H1 (cell line): Measurements from ENCODE around the gene MAGI1. TPM values are rescaled to one million over a fixed set of nuclear protein-coding genes. Genes with fewer than 3 reads are reported as not detected.

ENCODE experiments used
- CTCF ChIA-PET: fragments of 300-600 bp; sonication (Branson Sonifier 250); formaldehyde crosslinking; loops from one replicate; lab custom pipeline; 2021; ENCODE audit not compliant: partially characterized antibody; lab: Charles Lee
- POLR2A ChIA-PET: fragments of 300-600 bp; sonication (Branson Sonifier 250); formaldehyde crosslinking; loops from one replicate; lab custom pipeline; 2021; ENCODE audit warnings: inconsistent platforms; ENCODE audit not compliant: partially characterized antibody; lab: Charles Lee
- DNase-seq, 2 experiments: peaks; one replicate each; pipeline versions ENCODE4 v3.0.0 to v3.0.0-alpha.2; 2010 to 2022; ENCODE audit warnings: low spot score in 2 of 2, low read depth in 1 of 2, mixed read lengths in 1 of 2
- FAIRE-seq: peaks from 2 replicates; lab custom pipeline; 2011; peaks lifted over from hg19 to GRCh38; lab: Jason Lieb, UNC
- H2AFZ ChIP-seq: 2 replicates; pipeline ENCODE4 v1.8.1; 2012; ENCODE audit warnings: low read length, inconsistent platforms
- H2AK5ac ChIP-seq: 2 replicates; pipeline ENCODE4 v1.6.1; 2013; ENCODE audit warnings: low read depth, low read length
- H2BK120ac ChIP-seq: replicated peaks from 2 replicates; pipeline ENCODE3; 2013; ENCODE audit warnings: low read depth, low read length, inconsistent platforms
- H2BK12ac ChIP-seq: 2 replicates; pipeline ENCODE4 v1.6.1; 2013; ENCODE audit warnings: low read depth, low read length
- H2BK15ac ChIP-seq: 2 replicates; pipeline ENCODE4 v1.6.1; 2013; ENCODE audit warnings: low read length
- H2BK20ac ChIP-seq: 2 replicates; pipeline ENCODE4 v1.6.1; 2013; ENCODE audit warnings: low read length
- H2BK5ac ChIP-seq: 2 replicates; pipeline ENCODE4 v1.6.1; 2013; ENCODE audit warnings: low read depth, low read length
- H3K14ac ChIP-seq: 2 replicates; pipeline ENCODE4 v1.6.1; 2013; ENCODE audit warnings: inconsistent platforms; ENCODE audit not compliant: insufficient read length
- H3K18ac ChIP-seq: 2 replicates; pipeline ENCODE4 v1.6.1; 2013; ENCODE audit warnings: low read length; ENCODE audit errors: extremely low read depth
- H3K23ac ChIP-seq: 2 replicates; pipeline ENCODE4 v1.6.1; 2013; ENCODE audit warnings: inconsistent platforms; ENCODE audit not compliant: insufficient read length
- H3K23me2 ChIP-seq: 2 replicates; pipeline ENCODE4 v1.6.1; 2013; ENCODE audit warnings: low read depth, low read length
- H3K27ac ChIP-seq: 2 replicates; pipeline ENCODE4 v1.6.1; 2011; ENCODE audit warnings: low read depth, low read length, inconsistent platforms
- H3K27me3 ChIP-seq, 4 experiments: replicated peaks in 1 of 4; 1 replicate in 1 of 4; 2 replicates in 3 of 4; pipeline versions ENCODE4 v1.6.1 to v1.8.1; 2011 to 2013; ENCODE audit warnings: low read length in 3 of 4, mild to moderate bottlenecking in 3 of 4, inconsistent platforms in 2 of 4, mixed read lengths in 2 of 4, moderate library complexity in 1 of 4; ENCODE audit not compliant: control insufficient read depth in 3 of 4, insufficient read depth in 3 of 4; ENCODE audit errors: extremely low read depth in 1 of 4
- H3K36me3 ChIP-seq, 4 experiments: 2 replicates each; pipeline versions ENCODE4 v1.6.1 to v1.8.1; 2011 to 2013; ENCODE audit warnings: mild to moderate bottlenecking in 4 of 4, low read length in 3 of 4, moderate library complexity in 2 of 4, control low read depth in 1 of 4, inconsistent platforms in 1 of 4; ENCODE audit not compliant: insufficient read depth in 4 of 4, control insufficient read depth in 2 of 4
- H3K4ac ChIP-seq: replicated peaks from 2 replicates; pipeline ENCODE3; 2013; ENCODE audit warnings: low read length, low read depth, mixed read lengths, inconsistent platforms; ENCODE audit not compliant: insufficient read length
- H3K4me1 ChIP-seq, 4 experiments: replicated peaks in 1 of 4; 1 replicate in 1 of 4; 2 replicates in 3 of 4; pipeline versions ENCODE4 v1.6.1 to v1.8.1; 2011 to 2013; ENCODE audit warnings: low read length in 3 of 4, inconsistent platforms in 2 of 4, mixed read lengths in 1 of 4; ENCODE audit not compliant: insufficient read depth in 4 of 4, control insufficient read depth in 3 of 4
- H3K4me2 ChIP-seq, 2 experiments: 2 replicates each; pipeline versions ENCODE4 v1.6.1 to v1.8.1; 2011 to 2013; ENCODE audit warnings: low read depth in 2 of 2, low read length in 2 of 2, control low read depth in 1 of 2, inconsistent platforms in 1 of 2, mild to moderate bottlenecking in 1 of 2; ENCODE audit not compliant: insufficient read depth in 1 of 2
- H3K4me3 ChIP-seq, 4 experiments: fragments of 200-600, 300-600 bp in 1 of 4; sonication (generic), shearing (Covaris generic), sonication (Bioruptor Twin) in 1 of 4; 2 replicates each; pipeline versions ENCODE4 v1.5.1 to v1.8.1; 2011 to 2016; ENCODE audit warnings: low read length in 4 of 4, low read depth in 3 of 4, control low read depth in 2 of 4, inconsistent platforms in 2 of 4, mild to moderate bottlenecking in 2 of 4, mixed read lengths in 1 of 4, moderate library complexity in 1 of 4; ENCODE audit not compliant: insufficient read depth in 2 of 4; ENCODE audit errors: extremely low read depth in 1 of 4
- H3K56ac ChIP-seq: replicated peaks from 2 replicates; pipeline ENCODE3; 2013; ENCODE audit warnings: low read depth, mild to moderate bottlenecking, mixed read lengths, low read length, inconsistent platforms; ENCODE audit not compliant: insufficient read length
- H3K79me1 ChIP-seq: 2 replicates; pipeline ENCODE4 v1.6.1; 2013; ENCODE audit warnings: low read depth, low read length, control low read depth
- H3K79me2 ChIP-seq, 2 experiments: 2 replicates each; pipeline versions ENCODE4 v1.6.1 to v1.8.1; 2012 to 2013; ENCODE audit warnings: low read length in 2 of 2, mild to moderate bottlenecking in 2 of 2, inconsistent platforms in 1 of 2; ENCODE audit not compliant: insufficient read depth in 2 of 2, control insufficient read depth in 1 of 2
- H3K9ac ChIP-seq, 4 experiments: replicated peaks in 1 of 4; 1 replicate in 1 of 4; 2 replicates in 3 of 4; pipeline versions ENCODE4 v1.6.1 to v1.8.1; 2011 to 2013; ENCODE audit warnings: low read depth in 3 of 4, low read length in 3 of 4, control low read depth in 2 of 4, mild to moderate bottlenecking in 2 of 4, moderate library complexity in 2 of 4, inconsistent platforms in 1 of 4; ENCODE audit errors: extremely low read depth in 1 of 4
- H3K9me3 ChIP-seq, 2 experiments: 2 replicates each; pipeline versions ENCODE4 v1.6.1 to v1.8.1; 2012 to 2013; ENCODE audit warnings: mild to moderate bottlenecking in 2 of 2, moderate library complexity in 2 of 2, control low read depth in 1 of 2, inconsistent platforms in 1 of 2, low read depth in 1 of 2, low read length in 1 of 2, mixed read lengths in 1 of 2; ENCODE audit not compliant: insufficient read depth in 2 of 2
- H4K20me1 ChIP-seq, 2 experiments: replicated peaks in 1 of 2; 2 replicates each; pipeline versions ENCODE3 to v1.8.1; 2011 to 2013; ENCODE audit warnings: inconsistent platforms in 2 of 2, low read length in 2 of 2, mild to moderate bottlenecking in 1 of 2; ENCODE audit not compliant: insufficient read depth in 2 of 2, control insufficient read depth in 1 of 2
- H4K5ac ChIP-seq: 2 replicates; pipeline ENCODE4 v1.6.1; 2013; ENCODE audit warnings: low read length, low read depth, mixed read lengths, inconsistent platforms; ENCODE audit not compliant: insufficient read length
- H4K8ac ChIP-seq: 2 replicates; pipeline ENCODE4 v1.8.0; 2013; ENCODE audit warnings: mild to moderate bottlenecking, moderate library complexity, low read length, inconsistent platforms; ENCODE audit not compliant: insufficient read depth; ENCODE audit errors: extremely low read depth
- H4K91ac ChIP-seq: replicated peaks from 2 replicates; pipeline ENCODE3; 2013; ENCODE audit warnings: low read length, mixed read lengths, inconsistent platforms; ENCODE audit not compliant: insufficient read length
- BRCA1 ChIP-seq: IDR thresholded peaks from 2 replicates; pipeline ENCODE4 v1.6.1; 2012; ENCODE audit warnings: low read depth, low read length, improper control_type of control experiment
- CBX5 ChIP-seq: fragments of 300-800, 300-1000 bp; sonication (generic); IDR thresholded peaks from 2 replicates; pipeline ENCODE4 v1.7.1; 2016; ENCODE audit warnings: antibody characterized with exemption, low read length, low read depth
- EP300 ChIP-seq, 2 experiments: IDR thresholded peaks; 1 replicate in 1 of 2; 2 replicates in 1 of 2; pipeline ENCODE4 v1.6.1; 2011 to 2012; ENCODE audit warnings: low read depth in 2 of 2, low read length in 2 of 2, mild to moderate bottlenecking in 2 of 2, borderline replicate concordance in 1 of 2, inconsistent platforms in 1 of 2, moderate library complexity in 1 of 2
- FOSL1 ChIP-seq: IDR thresholded peaks from 2 replicates; pipeline ENCODE4 v1.6.1; 2011; ENCODE audit warnings: mild to moderate bottlenecking, low read depth, low read length, moderate library complexity; ENCODE audit not compliant: insufficient read depth
- HDAC2 ChIP-seq, 2 experiments: fragments of 300-600 bp in 1 of 2; sonication (generic) in 1 of 2; IDR thresholded peaks; 2 replicates each; pipeline ENCODE4 v1.6.1; 2011 to 2012; ENCODE audit warnings: low read depth in 2 of 2, low read length in 2 of 2, mild to moderate bottlenecking in 2 of 2, moderate library complexity in 2 of 2, borderline replicate concordance in 1 of 2, inconsistent platforms in 1 of 2
- NANOG ChIP-seq: IDR thresholded peaks from 2 replicates; pipeline ENCODE4 v1.6.1; 2011; ENCODE audit warnings: low read length, low read depth, mild to moderate bottlenecking, inconsistent platforms; ENCODE audit not compliant: insufficient read depth, poor library complexity, severe bottlenecking
- SIX5 ChIP-seq: IDR thresholded peaks from 2 replicates; pipeline ENCODE4 v1.6.1; 2011; ENCODE audit warnings: mild to moderate bottlenecking, low read depth, low read length
- SP1 ChIP-seq: IDR thresholded peaks from 2 replicates; pipeline ENCODE4 v1.6.1; 2011; ENCODE audit warnings: low read depth, low read length
- TEAD4 ChIP-seq: IDR thresholded peaks from 2 replicates; pipeline ENCODE4 v1.6.1; 2012; ENCODE audit warnings: low read depth, low read length, inconsistent platforms, mixed read lengths
- YY1 ChIP-seq: IDR thresholded peaks from 2 replicates; pipeline ENCODE4 v1.6.1; 2011; ENCODE audit warnings: low read depth, mild to moderate bottlenecking, low read length
- WGBS, 2 experiments: shearing (Covaris generic) in 1 of 2; methylation state at CpG; one replicate each; pipeline versions ENCODE4 v1.1.6 to v1.1.7; 2013 to 2015; ENCODE audit warnings: low lambda C conversion rate in 2 of 2, mixed read lengths in 2 of 2, inconsistent platforms in 1 of 2, low coverage in 1 of 2, missing lambda C conversion rate in 1 of 2; ENCODE audit not compliant: insufficient replicate concordance in 2 of 2, insufficient coverage in 1 of 2, insufficient read length in 1 of 2; ENCODE audit errors: extremely low coverage in 1 of 2, missing lambda C conversion rate in 1 of 2; 5-methylcytosine and 5-hydroxymethylcytosine counted together
- polyA plus RNA-seq, 7 experiments: library from polyadenylated mRNA; depleted of rRNA in 3 of 7; stranded (reverse) in 5 of 7; unstranded in 2 of 7; fragments of >200 nt in 5 of 7; fragments of 200-250 nt in 2 of 7; gene quantifications; 1 replicate in 5 of 7; 2 replicates in 1 of 7; 4 replicates in 1 of 7; pipeline versions ENCODE4 v1.2.1 to v1.2.3, GENCODE V29; 2011 to 2013; ENCODE audit warnings: missing spikeins in 2 of 7, mixed read lengths in 2 of 7
- total RNA-seq: library from RNA; stranded (reverse); fragmentation: NEBNext Ultra II Directional; extraction: Animal tissue kit (Norgen Biotek cat#: 25700); gene quantifications from 2 replicates; pipeline ENCODE4 v1.2.1, GENCODE V29; 2021

The MAGI1 gene
- total and polyA plus RNA-seq, 2 of the 8 experiments (the other 6 are each of a cell fraction or from before 2014, with no cell fraction given), result 19.8 to 78.0 TPM

- ChIA-PET CTCF (interaction anchor here (0.6 to 2.3 kb wide), 7 partner anchors 30 to 330 kb away, joined by 3 to 26 read pairs (median 4); no protein-coding TSS in a partner anchor), POLR2A (no interaction called here)
- Histone ChIP-seq H3K4me1 (peaks cover 0 to 5% (median 1%) of the 10 kb centered on the region in 4 experiments; a peak in 2 of 7 replicates), H3K4me3 (no peak overlapping the region), H3K9ac (no peak overlapping the region), H3K27ac (no peak overlapping the region), H4K91ac (no peak overlapping the region), H3K27me3 (no peaks in the 10 kb centered on the region), H4K8ac (no peak overlapping the region), H3K79me1 (no peaks in the 10 kb centered on the region; the same call in 1 of the 2 replicates), H2BK120ac (no peak overlapping the region), H2BK15ac (no peak overlapping the region), H2AK5ac (no peak overlapping the region), H2BK12ac (no peak overlapping the region), H3K4me2 (no peak overlapping the region), H2AFZ (no peak overlapping the region), H3K23me2 (no peaks in the 10 kb centered on the region), H2BK20ac (no peak overlapping the region), H4K5ac (no peak overlapping the region), H4K20me1 (peaks cover 0 to 2% of the 10 kb centered on the region in 2 experiments), H3K36me3 (no peaks in the 10 kb centered on the region), H2BK5ac (no peak overlapping the region), H3K14ac (no peak overlapping the region), H3K4ac (no peak overlapping the region), H3K23ac (no peak overlapping the region), H3K79me2 (peaks cover 0 to 15% of the 10 kb centered on the region in 2 experiments; a peak in 2 of 4 replicates), H3K18ac (no peak overlapping the region), H3K56ac (no peak overlapping the region), H3K9me3 (no peaks in the 10 kb centered on the region)
- TF ChIP-seq FOSL1 (no peak), EP300 (IDR thresholded peaks at IDR 0.05; ENCODE audit: borderline replicate concordance in 1 of 2, low read depth in 2 of 2, low read length in 2 of 2) (no peak), BRCA1 (no peak), HDAC2 (IDR thresholded peaks at IDR 0.05; ENCODE audit: borderline replicate concordance in 1 of 2, low read depth in 2 of 2, low read length in 2 of 2) (no peak), YY1 (no peak), SIX5 (no peak), NANOG (no peak), SP1 (no peak), TEAD4 (no peak), CBX5 (no peak)
- WGBS, 2 experiments, result 74% methylated on average over 1 of the region's 1 CpG; no CpG with 5 or more reads in 1 of the 2 experiments
- DNase-seq, result no peak
- no peak for FAIRE-seq
These were observed 366.7 kb downstream of the MAGI1 start for GRCh38 chr3:65672061-65672460.
